GM04503 (cell line): ENCODE data around the gene FOXK1.
"Not testable (repeated sequence)": the region's sequence is repeated elsewhere in the genome, so short reads cannot be mapped to it uniquely, and the experiment has no call there.

Experiments
- DNase-seq: peaks from one replicate; pipeline ENCODE4 v3.0.0-alpha.2; 2012; ENCODE audit warnings: low read depth

Gene FOXK1

GRCh38 chr7:4667776-4668509 lies 14.2 kb upstream of the FOXK1 start:
- DNase-seq, result peak; percentile 30

GRCh38 chr7:4668510-4668847 lies 13.6 kb upstream of the FOXK1 start:
- no peak for DNase-seq

GRCh38 chr7:4670791-4671190 lies 11.3 kb upstream of the FOXK1 start:
- DNase-seq, result no peak

GRCh38 chr7:4675771-4676367 lies 6.2 kb upstream of the FOXK1 start:
- DNase-seq, result no peak

GRCh38 chr7:4677518-4677917 lies 4.6 kb upstream of the FOXK1 start:
- DNase-seq, result not testable (repeated sequence)

- DNase-seq, result no peak
These were observed 760 bp upstream of the FOXK1 start for GRCh38 chr7:4681218-4681851.

GRCh38 chr7:4682621-4683042 lies 537 bp downstream of the FOXK1 start:
- DNase-seq, result no peak

GRCh38 chr7:4683043-4683883 lies 1.2 kb downstream of the FOXK1 start:
- no peak for DNase-seq

GRCh38 chr7:4683884-4684565 lies 1.9 kb downstream of the FOXK1 start:
- peak; percentile 30 for DNase-seq

- no peak for DNase-seq
These were observed 2.8 kb downstream of the FOXK1 start for GRCh38 chr7:4684846-4685245.

GRCh38 chr7:4685676-4686075 lies 3.6 kb downstream of the FOXK1 start:
- DNase-seq, result not testable (repeated sequence)

- DNase-seq, result no peak
These were observed 5.9 kb downstream of the FOXK1 start for GRCh38 chr7:4687956-4688355.

GRCh38 chr7:4689151-4689550 lies 7.1 kb downstream of the FOXK1 start:
- no peak for DNase-seq

GRCh38 chr7:4689668-4690067 lies 7.6 kb downstream of the FOXK1 start:
- DNase-seq, result no peak

GRCh38 chr7:4690953-4691856 lies 9.1 kb downstream of the FOXK1 start:
- DNase-seq, result no peak

- no peak for DNase-seq
These were observed 10.0 kb downstream of the FOXK1 start for GRCh38 chr7:4692055-4692454.

GRCh38 chr7:4692622-4693021 lies 10.5 kb downstream of the FOXK1 start:
- not testable (repeated sequence) for DNase-seq

- DNase-seq, result no peak
These were observed 11.1 kb downstream of the FOXK1 start for GRCh38 chr7:4693152-4693551.

GRCh38 chr7:4693749-4694148 lies 11.7 kb downstream of the FOXK1 start:
- DNase-seq, result no peak

GRCh38 chr7:4694305-4694704 lies 12.2 kb downstream of the FOXK1 start:
- DNase-seq, result no peak

GRCh38 chr7:4698707-4699275 lies 16.7 kb downstream of the FOXK1 start:
- no peak for DNase-seq
